ENCODE data around the gene CRYBB2. TPM values are rescaled to one million over a fixed set of nuclear protein-coding genes. Genes with fewer than 3 reads are reported as not detected.
"Not testable (repeated sequence)": the region's sequence is repeated elsewhere in the genome, so short reads cannot be mapped to it uniquely, and the experiment has no call there.

The CRYBB2 gene
- total RNA-seq, 2 experiments from 2014 or later, result not detected

- H3K9me3 Mint-ChIP-seq; H3K4me3 Mint-ChIP-seq; H3K27ac Mint-ChIP-seq; CTCF ChIA-PET; H3K36me3 Mint-ChIP-seq; H3K27me3 Mint-ChIP-seq; intact Hi-C loops (cut with micrococcal nuclease); H3K4me1 Mint-ChIP-seq (ENCODE audit: low read depth); POLR2A ChIA-PET; DNase-seq: not testable (repeated sequence)
These were observed 35.7 kb downstream of the CRYBB2 start for GRCh38 chr22:25255169-25255568.

GRCh38 chr22:25267567-25267966, 48.1 kb downstream of the CRYBB2 start:
- DNase-seq; H3K4me1 Mint-ChIP-seq (ENCODE audit: low read depth); intact Hi-C loops (cut with micrococcal nuclease); CTCF ChIA-PET; H3K36me3 Mint-ChIP-seq; H3K27ac Mint-ChIP-seq; H3K4me3 Mint-ChIP-seq; POLR2A ChIA-PET: not testable (repeated sequence)
- Mint-ChIP-seq H3K27me3 (peaks cover 11% of the 10 kb centered on the region), H3K9me3 (peaks cover 14% of the 10 kb centered on the region)

- H3K27ac Mint-ChIP-seq; H3K4me1 Mint-ChIP-seq (ENCODE audit: low read depth); intact Hi-C loops (cut with micrococcal nuclease); CTCF ChIA-PET; H3K36me3 Mint-ChIP-seq; POLR2A ChIA-PET; H3K4me3 Mint-ChIP-seq; DNase-seq: not testable (repeated sequence)
- Mint-ChIP-seq H3K9me3 (peaks cover 14% of the 10 kb centered on the region), H3K27me3 (peaks cover 13% of the 10 kb centered on the region)
These were observed 49.5 kb downstream of the CRYBB2 start for GRCh38 chr22:25268902-25269301.

GRCh38 chr22:25270061-25270460, 50.6 kb downstream of the CRYBB2 start:
- H3K4me3 Mint-ChIP-seq; intact Hi-C loops (cut with micrococcal nuclease); H3K36me3 Mint-ChIP-seq; H3K4me1 Mint-ChIP-seq (ENCODE audit: low read depth); H3K27ac Mint-ChIP-seq; DNase-seq; POLR2A ChIA-PET; CTCF ChIA-PET: not testable (repeated sequence)
- H3K9me3 Mint-ChIP-seq, result peaks cover 10% of the 10 kb centered on the region
- H3K27me3 Mint-ChIP-seq, result peaks cover 16% of the 10 kb centered on the region

- intact Hi-C loops (cut with micrococcal nuclease); DNase-seq; H3K27ac Mint-ChIP-seq; POLR2A ChIA-PET; H3K36me3 Mint-ChIP-seq; H3K4me3 Mint-ChIP-seq; H3K9me3 Mint-ChIP-seq; CTCF ChIA-PET; H3K4me1 Mint-ChIP-seq (ENCODE audit: low read depth): not testable (repeated sequence)
- peaks cover 24% of the 10 kb centered on the region for H3K27me3 Mint-ChIP-seq
These were observed 53.8 kb downstream of the CRYBB2 start for GRCh38 chr22:25273231-25273630.

- H3K4me1 Mint-ChIP-seq (ENCODE audit: low read depth); intact Hi-C loops (cut with micrococcal nuclease): not testable (repeated sequence)
These were observed 54.5 kb downstream of the CRYBB2 start for GRCh38 chr22:25273928-25274327.

GRCh38 chr22:25280118-25280517, 60.7 kb downstream of the CRYBB2 start:
- DNase-seq, H3K9me3 Mint-ChIP-seq, CTCF ChIA-PET, H3K4me3 Mint-ChIP-seq, H3K36me3 Mint-ChIP-seq, H3K27ac Mint-ChIP-seq, POLR2A ChIA-PET: not testable (repeated sequence)
- intact Hi-C loops (cut with micrococcal nuclease), result loop anchor here (10.0 kb wide), 1 partner anchor 305 kb away; no protein-coding TSS in a partner anchor
- Mint-ChIP-seq H3K4me1 (ENCODE audit: low read depth) (peaks cover 11% of the 10 kb centered on the region), H3K27me3 (peaks cover 59% of the 10 kb centered on the region)

More at GRCh38 chr22:25273928-25274327, 54.5 kb downstream of the CRYBB2 start:
- DNase-seq, H3K36me3 Mint-ChIP-seq, H3K4me3 Mint-ChIP-seq, CTCF ChIA-PET, POLR2A ChIA-PET, H3K27ac Mint-ChIP-seq, H3K9me3 Mint-ChIP-seq: not testable (repeated sequence)
- peaks cover 25% of the 10 kb centered on the region for H3K27me3 Mint-ChIP-seq

Other genes starting within 250 kb of the CRYBB2 start
- under 1 TPM; 0.27 to 0.43 TPM for gene CRYBB3, start 19.8 kb upstream of the CRYBB2 start, total RNA-seq

Data from activated CD4-positive, alpha-beta memory T cell treated with anti-CD3 and anti-CD28 coated beads for 36 hours (primary cell).